Neuron (in vitro differentiated cells): ENCODE results near the gene SUPT4H1.

Source experiments
- H2AFZ ChIP-seq: one replicate; pipeline ENCODE4 v1.6.1; 2013; ENCODE audit warnings: low read depth, mild to moderate bottlenecking, inconsistent platforms, low read length, moderate library complexity
- H3K27me3 ChIP-seq: one replicate; pipeline ENCODE4 v1.6.1; 2013; ENCODE audit warnings: low read length; ENCODE audit not compliant: insufficient read depth
- H3K36me3 ChIP-seq: one replicate; pipeline ENCODE4 v1.6.1; 2013; ENCODE audit warnings: low read length; ENCODE audit not compliant: insufficient read depth
- H3K4me1 ChIP-seq: one replicate; pipeline ENCODE4 v1.6.1; 2013; ENCODE audit warnings: low read length; ENCODE audit not compliant: insufficient read depth
- H3K4me3 ChIP-seq: 2 replicates; pipeline ENCODE4 v1.5.1; 2013; ENCODE audit warnings: mild to moderate bottlenecking, low read length, moderate library complexity
- H3K9me3 ChIP-seq: one replicate; pipeline ENCODE4 v1.6.1; 2013; ENCODE audit warnings: low read length

The SUPT4H1 gene

GRCh38 chr17:58338454-58338840 lies 13.6 kb downstream of the SUPT4H1 start:
- H3K4me1 ChIP-seq: no peaks in the 10 kb centered on the region

GRCh38 chr17:58337600-58338453 lies 14.2 kb downstream of the SUPT4H1 start:
- Histone ChIP-seq H3K36me3 (no peaks in the 10 kb centered on the region), H3K9me3 (no peaks in the 10 kb centered on the region), H3K4me1 (no peaks in the 10 kb centered on the region), H3K4me3 (no peak overlapping the region), H2AFZ (no peak overlapping the region), H3K27me3 (peaks cover 7% of the 10 kb centered on the region)

More at GRCh38 chr17:58338454-58338840, 13.6 kb downstream of the SUPT4H1 start:
- Histone ChIP-seq H3K27me3 (peaks cover 7% of the 10 kb centered on the region), H3K4me3 (no peak overlapping the region), H3K36me3 (no peaks in the 10 kb centered on the region), H2AFZ (no peak overlapping the region), H3K9me3 (no peaks in the 10 kb centered on the region)

GRCh38 chr17:58337210-58337599 lies 14.8 kb downstream of the SUPT4H1 start:
- H3K9me3 ChIP-seq: no peaks in the 10 kb centered on the region

GRCh38 chr17:58336456-58337209 lies 15.4 kb downstream of the SUPT4H1 start:
- peaks cover 7% of the 10 kb centered on the region for H3K27me3 ChIP-seq
- no peaks in the 10 kb centered on the region for H3K9me3 ChIP-seq
- H3K4me1 ChIP-seq: no peaks in the 10 kb centered on the region
- H3K36me3 ChIP-seq: no peaks in the 10 kb centered on the region
- H3K4me3 ChIP-seq: no peak overlapping the region
- H2AFZ ChIP-seq: no peak overlapping the region

More at GRCh38 chr17:58337210-58337599, 14.8 kb downstream of the SUPT4H1 start:
- H3K36me3 ChIP-seq: no peaks in the 10 kb centered on the region
- no peak overlapping the region for H2AFZ ChIP-seq
- H3K4me3 ChIP-seq: no peak overlapping the region
- H3K4me1 ChIP-seq: no peaks in the 10 kb centered on the region
- peaks cover 7% of the 10 kb centered on the region for H3K27me3 ChIP-seq

GRCh38 chr17:58335779-58336455 lies 16.1 kb downstream of the SUPT4H1 start:
- Histone ChIP-seq H3K9me3 (no peaks in the 10 kb centered on the region), H3K4me3 (no peak overlapping the region), H2AFZ (no peak overlapping the region), H3K36me3 (no peaks in the 10 kb centered on the region), H3K27me3 (peaks cover 7% of the 10 kb centered on the region), H3K4me1 (no peaks in the 10 kb centered on the region)

- no peaks in the 10 kb centered on the region for H3K9me3 ChIP-seq
- H3K4me3 ChIP-seq: no peak overlapping the region
- H2AFZ ChIP-seq: no peak overlapping the region
- H3K36me3 ChIP-seq: no peaks in the 10 kb centered on the region
- no peaks in the 10 kb centered on the region for H3K4me1 ChIP-seq
- H3K27me3 ChIP-seq: peaks cover 7% of the 10 kb centered on the region
These were observed 16.8 kb downstream of the SUPT4H1 start for GRCh38 chr17:58335061-58335731.

GRCh38 chr17:58334661-58335060 lies 17.3 kb downstream of the SUPT4H1 start:
- Histone ChIP-seq H3K36me3 (no peaks in the 10 kb centered on the region), H2AFZ (no peak overlapping the region), H3K4me3 (no peak overlapping the region), H3K27me3 (peaks cover 7% of the 10 kb centered on the region), H3K4me1 (peaks cover 1% of the 10 kb centered on the region), H3K9me3 (no peaks in the 10 kb centered on the region)

- Histone ChIP-seq H3K4me3 (no peak overlapping the region), H2AFZ (no peak overlapping the region), H3K36me3 (no peaks in the 10 kb centered on the region), H3K4me1 (peaks cover 5% of the 10 kb centered on the region), H3K27me3 (peaks cover 7% of the 10 kb centered on the region), H3K9me3 (no peaks in the 10 kb centered on the region)
These were observed 17.7 kb downstream of the SUPT4H1 start for GRCh38 chr17:58334256-58334655.

GRCh38 chr17:58333736-58334207 lies 18.2 kb downstream of the SUPT4H1 start:
- no peaks in the 10 kb centered on the region for H3K9me3 ChIP-seq
- H3K27me3 ChIP-seq: peaks cover 7% of the 10 kb centered on the region
- no peak overlapping the region for H2AFZ ChIP-seq
- no peak overlapping the region for H3K4me3 ChIP-seq
- no peaks in the 10 kb centered on the region for H3K36me3 ChIP-seq
- H3K4me1 ChIP-seq: peaks cover 10% of the 10 kb centered on the region

GRCh38 chr17:58332778-58333735 lies 18.9 kb downstream of the SUPT4H1 start:
- Histone ChIP-seq H3K4me1 (peaks cover 15% of the 10 kb centered on the region), H3K27me3 (peaks cover 7% of the 10 kb centered on the region), H2AFZ (no peak overlapping the region)

GRCh38 chr17:58331815-58332777 lies 19.9 kb downstream of the SUPT4H1 start:
- Histone ChIP-seq H3K27me3 (peaks cover 9% of the 10 kb centered on the region), H3K4me1 (peaks cover 24% of the 10 kb centered on the region), H3K9me3 (no peaks in the 10 kb centered on the region), H3K36me3 (no peaks in the 10 kb centered on the region), H2AFZ (no peak overlapping the region), H3K4me3 (no peak overlapping the region)

More at GRCh38 chr17:58332778-58333735, 18.9 kb downstream of the SUPT4H1 start:
- Histone ChIP-seq H3K36me3 (no peaks in the 10 kb centered on the region), H3K9me3 (no peaks in the 10 kb centered on the region), H3K4me3 (no peak overlapping the region)
